IMR-90 (cell line): ENCODE data around the gene CHST10. TPM values are rescaled to one million over a fixed set of nuclear protein-coding genes. Genes with fewer than 3 reads are reported as not detected.

Source experiments
- ATAC-seq: fragments of 200-7000 bp; cut with Tn5 transposase; 2 replicates; pipeline ENCODE4 v1.9.1; 2020; ENCODE audit warnings: low read depth, mild to moderate bottlenecking, moderate library complexity
- BruUV-seq: library from RNA; stranded (reverse); fragments of 400-500 nt; replicated peaks from 2 replicates; lab custom pipeline; 2021; lab: Mats Ljungman, UMichigan
- CTCF ChIA-PET: fragments of 300-600 bp; formaldehyde crosslinking; extraction: SDS; loops from one replicate; lab custom pipeline; 2021; ENCODE audit warnings: antibody characterized with exemption; lab: Yijun Ruan, JAX
- POLR2A ChIA-PET: fragments of 300-600 bp; sonication (Branson Sonifier 250); formaldehyde crosslinking; loops from one replicate; lab custom pipeline; 2022; ENCODE audit warnings: antibody characterized with exemption; ENCODE audit not compliant: unreplicated experiment; lab: Charles Lee
- DNase-seq: peaks from one replicate; pipeline ENCODE4 v3.0.0; 2013
- H2AFZ ChIP-seq: replicated peaks from 2 replicates; pipeline ENCODE3; 2013; ENCODE audit warnings: low read length, mild to moderate bottlenecking; ENCODE audit not compliant: poor library complexity
- H2AK5ac ChIP-seq: 2 replicates; pipeline ENCODE4 v1.6.1; 2013; ENCODE audit warnings: low read depth, low read length, inconsistent platforms
- H2AK9ac ChIP-seq: replicated peaks from 2 replicates; pipeline ENCODE3; 2013; ENCODE audit warnings: mild to moderate bottlenecking, low read depth, low read length, moderate library complexity; ENCODE audit not compliant: poor library complexity
- H2BK120ac ChIP-seq: 2 replicates; pipeline ENCODE4 v1.6.1; 2013; ENCODE audit warnings: low read depth, low read length, inconsistent platforms
- H2BK15ac ChIP-seq: 3 replicates; pipeline ENCODE4 v1.6.1; 2013; ENCODE audit warnings: low read depth, low read length, inconsistent platforms
- H2BK20ac ChIP-seq: 2 replicates; pipeline ENCODE4 v1.6.1; 2013; ENCODE audit warnings: low read depth, mild to moderate bottlenecking, inconsistent platforms, low read length, moderate library complexity
- H2BK5ac ChIP-seq: 2 replicates; pipeline ENCODE4 v1.6.1; 2013; ENCODE audit warnings: mild to moderate bottlenecking, low read depth, low read length, inconsistent platforms; ENCODE audit not compliant: poor library complexity, severe bottlenecking
- H3K14ac ChIP-seq: replicated peaks from 2 replicates; pipeline ENCODE4 v1.6.1; 2013; ENCODE audit warnings: low read depth, low read length, inconsistent platforms
- H3K18ac ChIP-seq: 2 replicates; pipeline ENCODE4 v1.6.1; 2013; ENCODE audit warnings: low read depth, low read length, control low read depth
- H3K23ac ChIP-seq: 2 replicates; pipeline ENCODE4 v1.6.1; 2013; ENCODE audit warnings: low read depth, low read length, inconsistent platforms
- H3K27ac ChIP-seq: 2 replicates; pipeline ENCODE4 v1.5.1; 2013; ENCODE audit warnings: mild to moderate bottlenecking, control low read depth, low read length; ENCODE audit not compliant: insufficient read depth
- H3K27me3 ChIP-seq: 2 replicates; pipeline ENCODE4 v1.6.1; 2013; ENCODE audit warnings: low read length; ENCODE audit not compliant: control insufficient read depth, insufficient read depth
- H3K36me3 ChIP-seq: 2 replicates; pipeline ENCODE4 v1.6.1; 2013; ENCODE audit warnings: low read length, mixed read lengths; ENCODE audit not compliant: control insufficient read depth, insufficient read depth
- H3K4ac ChIP-seq: 2 replicates; pipeline ENCODE4 v1.6.1; 2013; ENCODE audit warnings: low read depth, low read length, inconsistent platforms
- H3K4me1 ChIP-seq: 2 replicates; pipeline ENCODE4 v1.6.1; 2013; ENCODE audit warnings: low read length, mixed read lengths; ENCODE audit not compliant: control insufficient read depth, insufficient read depth
- H3K4me2 ChIP-seq: 2 replicates; pipeline ENCODE4 v1.6.1; 2013; ENCODE audit warnings: low read depth, mild to moderate bottlenecking, control low read depth, low read length, moderate library complexity
- H3K4me3 ChIP-seq: 2 replicates; pipeline ENCODE4 v1.5.1; 2013; ENCODE audit warnings: low read depth, mild to moderate bottlenecking, control low read depth, low read length, moderate library complexity; ENCODE audit not compliant: insufficient read depth
- H3K56ac ChIP-seq: 2 replicates; pipeline ENCODE4 v1.6.1; 2013; ENCODE audit warnings: low read length, inconsistent platforms; ENCODE audit not compliant: insufficient read depth; ENCODE audit errors: extremely low read depth
- H3K79me1 ChIP-seq, 2 experiments: 2 replicates each; pipeline ENCODE4 v1.6.1; 2013; ENCODE audit warnings: low read length in 2 of 2, inconsistent platforms in 1 of 2, low read depth in 1 of 2
- H3K9ac ChIP-seq: 2 replicates; pipeline ENCODE4 v1.6.1; 2013; ENCODE audit warnings: low read depth, low read length, control low read depth
- H3K9me1 ChIP-seq: 2 replicates; pipeline ENCODE4 v1.6.1; 2013; ENCODE audit warnings: low read length, inconsistent platforms; ENCODE audit not compliant: insufficient read depth
- H3K9me3 ChIP-seq: 2 replicates; pipeline ENCODE4 v1.6.1; 2013; ENCODE audit warnings: low read length; ENCODE audit not compliant: control insufficient read depth, insufficient read depth
- H4K20me1 ChIP-seq: 2 replicates; pipeline ENCODE4 v1.6.1; 2013; ENCODE audit warnings: low read length, inconsistent platforms; ENCODE audit not compliant: insufficient read depth
- H4K5ac ChIP-seq: 2 replicates; pipeline ENCODE4 v1.6.1; 2013; ENCODE audit warnings: mild to moderate bottlenecking, low read depth, low read length, control low read depth
- H4K8ac ChIP-seq, 2 experiments: 2 replicates each; pipeline ENCODE4 v1.6.1; 2013; ENCODE audit warnings: low read depth in 2 of 2, low read length in 2 of 2, control low read depth in 1 of 2, inconsistent platforms in 1 of 2
- H4K91ac ChIP-seq: 2 replicates; pipeline ENCODE4 v1.6.1; 2013; ENCODE audit warnings: low read depth, low read length, inconsistent platforms; ENCODE audit not compliant: insufficient read depth
- CEBPB ChIP-seq: IDR thresholded peaks from 2 replicates; pipeline ENCODE4 v1.6.1; 2012; ENCODE audit warnings: low read depth, low read length, improper control_type of control experiment
- CHD1 ChIP-seq: IDR thresholded peaks from 2 replicates; pipeline ENCODE4 v1.6.1; 2012; ENCODE audit warnings: low read depth, low read length, improper control_type of control experiment
- CTCF ChIP-seq: conservative IDR thresholded peaks from 2 replicates; pipeline ENCODE4 v1.5.1; 2012; ENCODE audit warnings: mild to moderate bottlenecking, low read depth, low read length, improper control_type of control experiment
- ELK1 ChIP-seq: fragments of 150-350 bp; IDR thresholded peaks from 2 replicates; pipeline ENCODE4 v1.6.1; 2016; ENCODE audit warnings: low read depth, mild to moderate bottlenecking, low read length, moderate library complexity, borderline replicate concordance
- FOS ChIP-seq: fragments of 150-350 bp; IDR thresholded peaks from 2 replicates; pipeline ENCODE4 v1.6.1; 2016; ENCODE audit warnings: low read depth, low read length
- MAZ ChIP-seq: IDR thresholded peaks from 2 replicates; pipeline ENCODE4 v1.6.1; 2012; ENCODE audit warnings: low read depth, mild to moderate bottlenecking, low read length, improper control_type of control experiment, moderate library complexity, borderline replicate concordance
- MXI1 ChIP-seq: IDR thresholded peaks from 2 replicates; pipeline ENCODE4 v1.6.1; 2012; ENCODE audit warnings: low read depth, mild to moderate bottlenecking, low read length, moderate library complexity, borderline replicate concordance
- NFE2L2 ChIP-seq: fragments of 150-350 bp; IDR thresholded peaks from 2 replicates; pipeline ENCODE4 v1.6.1; 2016; ENCODE audit warnings: low read depth, mild to moderate bottlenecking, low read length
- SMC3 ChIP-seq: fragments of 150-350 bp; IDR thresholded peaks from 2 replicates; pipeline ENCODE4 v1.6.1; 2016; ENCODE audit warnings: low read depth, mild to moderate bottlenecking, antibody characterized with exemption, low read length, moderate library complexity
- WGBS, 2 experiments: methylation state at CpG; one replicate each; pipeline versions ENCODE4 v1.1.5 to v1.1.7; 2013; ENCODE audit warnings: missing lambda C conversion rate in 2 of 2; ENCODE audit not compliant: insufficient read length in 1 of 2; ENCODE audit errors: extremely low coverage in 2 of 2; 5-methylcytosine and 5-hydroxymethylcytosine counted together
- dilution Hi-C: fragments of 300-500 bp; cut with HindIII; formaldehyde crosslinking; loops from one replicate; pipeline ENCODE4 v1.14.3; 2018; ENCODE audit warnings: low sequenced_read_pairs; ENCODE audit not compliant: unreplicated experiment
- in situ Hi-C: fragments of 300-500 bp; cut with MboI; formaldehyde crosslinking; loops from 3 replicates; pipeline ENCODE4 v1.14.3; 2019; ENCODE audit warnings: low sequenced_read_pairs, inconsistent platforms, mixed read lengths
- intact Hi-C: fragments of 100-400 bp; cut with micrococcal nuclease; formaldehyde crosslinking; loops from 2 replicates; pipeline ENCODE4 v1.10.0; 2022
- polyA plus RNA-seq, 3 experiments: library from polyadenylated mRNA; depleted of rRNA; stranded (reverse); fragments of >200 nt; gene quantifications; 2 replicates each; pipeline ENCODE4 v1.2.3, GENCODE V29; 2012; ENCODE audit warnings: low replicate concordance in 1 of 3
- total RNA-seq: library from RNA; depleted of rRNA; stranded (reverse); fragments of >200 nt; gene quantifications from 2 replicates; pipeline ENCODE4 v1.2.3, GENCODE V29; 2012

CHST10 gene
- total and polyA plus RNA-seq, 2 of the 4 experiments (the other 2 are of a cell fraction), result 6.9 to 8.6 TPM

DNA sequence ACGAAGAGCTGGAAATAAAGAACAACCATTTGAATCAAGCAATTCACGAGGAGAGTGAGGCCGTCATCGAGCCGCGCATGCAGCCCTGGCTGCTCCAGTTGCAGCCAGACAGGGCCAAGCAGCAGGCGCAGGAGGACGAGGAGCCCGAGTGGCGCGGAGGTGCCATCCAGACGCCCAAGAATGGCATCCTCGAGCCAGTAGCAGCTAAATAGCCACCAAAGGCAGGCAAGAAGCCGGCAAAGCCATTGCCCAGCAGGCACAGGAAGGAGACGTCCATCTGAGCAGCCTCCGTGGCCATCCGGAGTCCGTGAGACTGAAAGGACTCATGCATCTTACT is 8.9 kb upstream of the CHST10 start:
- TF ChIP-seq CEBPB, result no peak
- no peak for TF ChIP-seq FOS
- no peak for TF ChIP-seq MAZ
- TF ChIP-seq CTCF, result no peak
- no peak for TF ChIP-seq SMC3
- no peak for TF ChIP-seq NFE2L2
- no peak for TF ChIP-seq CHD1
- no peak for TF ChIP-seq ELK1
- no peak for TF ChIP-seq MXI1
- no peak overlapping the region for H4K8ac ChIP-seq
- no peak overlapping the region for H2AK9ac ChIP-seq
- no peak overlapping the region for H2BK20ac ChIP-seq
- no peak overlapping the region for H2BK5ac ChIP-seq
- ATAC-seq, result no peak
- no peak for DNase-seq
- no peak overlapping the region for H4K5ac ChIP-seq
- intact Hi-C loops (loop anchor here (10.0 kb wide), 1 partner anchor 558 kb away; no protein-coding TSS in a partner anchor), dilution Hi-C loops (no loop called here), in situ Hi-C loops (no loop called here)
- no peak overlapping the region for H4K91ac ChIP-seq
- no peak overlapping the region for H2AFZ ChIP-seq
- H3K4me2 ChIP-seq, result no peak overlapping the region
- no peak overlapping the region for H3K18ac ChIP-seq
- no peak overlapping the region for H2AK5ac ChIP-seq
- ChIA-PET CTCF (interaction anchor here (0.6 kb wide), 1 partner anchor 977 kb away, joined by 3 read pairs; no protein-coding TSS in a partner anchor), POLR2A (no interaction called here)
- no peaks in the 10 kb centered on the region for H3K36me3 ChIP-seq
- no peak overlapping the region for H3K14ac ChIP-seq
- WGBS, 2 experiments, result 78% methylated on average over 14 of the region's 18 CpGs; no CpG with 5 or more reads in 1 of the 2 experiments
- H3K27ac ChIP-seq, result no peak overlapping the region
- no peaks in the 10 kb centered on the region for H3K79me1 ChIP-seq
- no peak overlapping the region for H3K4me3 ChIP-seq
- H3K56ac ChIP-seq, result no peak overlapping the region
- H2BK15ac ChIP-seq, result no peak overlapping the region
- peaks cover 17% of the 10 kb centered on the region for H3K27me3 ChIP-seq
- H2BK120ac ChIP-seq, result no peak overlapping the region
- H3K9me3 ChIP-seq, result no peaks in the 10 kb centered on the region
- no peak overlapping the region for H3K23ac ChIP-seq
- no TSS peak for BruUV-seq
- no peaks in the 10 kb centered on the region for H4K20me1 ChIP-seq
- no peak overlapping the region for H3K4ac ChIP-seq
- H3K9me1 ChIP-seq, result no peaks in the 10 kb centered on the region
- H3K9ac ChIP-seq, result no peak overlapping the region
- H3K4me1 ChIP-seq, result no peaks in the 10 kb centered on the region
